ENCODE measurements around the gene SLC43A3.
"Not testable (repeated sequence)": the region's sequence is repeated elsewhere in the genome, so short reads cannot be mapped to it uniquely, and the experiment has no call there.

The SLC43A3 gene

DNA sequence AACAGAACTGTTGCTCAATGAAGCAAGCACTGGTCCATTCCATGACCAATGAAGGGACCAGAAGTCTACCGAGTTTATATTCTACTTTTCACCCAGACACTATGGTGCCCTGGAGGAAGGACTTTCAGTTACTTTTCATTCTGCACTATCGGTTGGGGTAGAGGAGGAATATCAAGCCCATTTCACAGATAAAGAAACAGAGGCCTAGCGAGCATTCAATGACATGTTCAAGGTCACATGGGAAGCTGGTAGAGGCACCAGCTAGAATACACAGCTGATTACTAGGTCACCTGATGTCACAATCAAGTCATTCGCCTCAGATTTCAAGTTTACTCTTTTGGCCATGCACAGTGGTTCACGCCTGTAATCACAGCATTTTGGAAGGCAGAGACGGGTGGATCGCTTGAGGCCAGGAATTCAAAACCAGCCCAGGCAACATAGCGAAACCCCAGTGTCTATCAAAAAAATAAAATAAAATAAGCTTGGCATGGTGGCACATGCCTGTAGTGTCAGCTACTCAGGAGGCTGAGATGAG, 18.9 kb downstream of the SLC43A3 start:
- in situ Hi-C loops (cut with MboI; ENCODE audit: low sequenced_read_pairs), result no loop called here

DNA sequence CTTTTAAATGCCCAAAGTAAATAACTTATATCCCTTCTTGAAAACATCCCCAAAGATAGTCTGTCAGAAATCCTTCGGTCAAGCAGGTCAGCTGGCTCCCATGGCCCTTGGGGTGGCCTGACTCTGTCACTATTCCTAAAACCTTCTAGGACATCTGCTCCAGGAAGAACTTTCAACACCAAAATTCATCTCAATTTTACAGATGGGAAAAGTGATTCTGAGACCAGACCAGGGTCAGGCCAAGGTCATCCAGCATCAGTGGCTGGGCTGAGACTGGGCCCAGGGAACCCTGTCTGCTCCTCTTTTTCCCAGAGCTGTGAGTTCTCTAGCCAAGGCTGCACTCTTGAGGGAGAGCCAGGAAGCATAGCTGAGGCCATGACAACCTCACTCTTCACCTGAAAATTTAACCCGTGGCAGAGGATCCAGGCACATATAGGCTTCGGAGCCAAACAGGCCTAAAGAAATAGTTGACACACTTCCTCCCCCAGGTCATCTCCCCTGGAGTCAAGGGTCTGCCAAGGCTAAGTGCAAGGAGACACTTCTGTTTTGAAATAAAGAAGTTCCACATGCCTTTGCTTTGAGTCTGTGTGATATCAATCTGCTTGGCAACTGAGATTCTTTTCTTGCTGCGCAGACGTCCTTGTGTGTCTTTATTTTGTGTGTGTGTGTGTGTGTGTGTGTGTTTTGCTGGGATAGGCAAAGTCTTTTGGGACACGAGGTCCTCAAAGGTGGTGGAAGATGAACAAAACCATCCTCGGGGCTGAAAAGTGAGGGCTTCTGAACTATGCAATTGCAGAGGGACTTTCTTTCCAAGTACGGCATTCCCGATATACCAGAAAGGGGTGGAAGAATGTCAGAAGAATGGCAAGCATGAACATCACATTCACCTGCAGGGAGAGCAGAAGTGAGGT, 19.7 kb downstream of the SLC43A3 start:
- in situ Hi-C loops (cut with MboI; ENCODE audit: low sequenced_read_pairs), result no loop called here

DNA sequence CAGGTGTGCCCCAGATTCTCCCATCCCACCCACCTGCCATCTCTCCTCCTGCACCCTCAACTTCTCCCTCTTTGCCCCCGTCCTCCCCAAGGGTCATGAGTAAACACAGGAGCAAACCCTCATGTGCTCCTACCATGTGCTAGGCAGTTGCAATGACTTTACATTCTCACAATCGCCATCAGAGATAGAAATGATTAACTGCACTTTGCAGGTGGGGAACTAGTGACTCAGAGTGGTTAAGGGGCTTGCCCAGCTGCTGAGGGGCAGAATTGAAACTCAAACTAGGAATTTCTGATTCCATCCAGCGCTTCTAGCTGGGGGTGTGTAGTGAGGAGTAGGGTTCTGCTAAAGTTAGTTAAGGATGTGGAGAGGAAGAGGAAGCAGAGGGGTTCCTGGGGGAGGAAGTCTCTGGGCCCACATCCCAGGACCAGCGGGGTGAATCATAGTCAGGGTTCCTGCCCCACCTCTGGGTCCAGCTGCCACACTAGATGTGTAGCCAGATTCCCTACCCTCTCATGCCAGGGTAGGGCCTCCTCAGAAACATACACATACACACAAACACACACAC, 20.5 kb downstream of the SLC43A3 start:
- in situ Hi-C loops (cut with MboI; ENCODE audit: low sequenced_read_pairs), result no loop called here

DNA sequence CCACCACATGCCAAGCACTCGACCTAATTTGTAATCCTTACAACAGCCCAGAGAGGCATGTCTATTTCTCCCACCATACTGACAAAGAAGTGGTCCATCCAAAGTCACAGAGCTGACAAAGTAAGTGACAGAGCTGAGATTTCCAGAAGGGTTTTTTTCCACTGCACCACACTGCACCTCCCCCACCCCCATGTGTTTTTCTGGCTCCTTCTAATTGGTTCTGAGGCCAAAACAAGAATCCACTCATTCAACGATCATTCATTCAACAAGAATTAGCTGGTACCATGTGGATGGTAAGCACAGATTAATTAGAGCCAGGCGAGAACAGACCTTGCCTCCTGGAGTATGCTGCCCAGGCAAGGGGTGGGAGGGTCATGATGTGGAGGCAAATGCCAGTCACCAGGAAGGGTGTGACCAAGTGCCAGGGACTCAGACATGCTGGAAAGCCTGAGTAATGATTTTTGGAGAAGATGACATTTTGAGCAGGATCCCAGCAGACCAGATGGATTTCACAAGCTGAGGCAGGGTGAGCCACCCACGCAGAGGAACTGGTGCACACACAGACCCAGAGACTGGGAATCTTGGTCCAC, 21.6 kb downstream of the SLC43A3 start:
- in situ Hi-C loops (cut with MboI; ENCODE audit: low sequenced_read_pairs), result no loop called here

DNA sequence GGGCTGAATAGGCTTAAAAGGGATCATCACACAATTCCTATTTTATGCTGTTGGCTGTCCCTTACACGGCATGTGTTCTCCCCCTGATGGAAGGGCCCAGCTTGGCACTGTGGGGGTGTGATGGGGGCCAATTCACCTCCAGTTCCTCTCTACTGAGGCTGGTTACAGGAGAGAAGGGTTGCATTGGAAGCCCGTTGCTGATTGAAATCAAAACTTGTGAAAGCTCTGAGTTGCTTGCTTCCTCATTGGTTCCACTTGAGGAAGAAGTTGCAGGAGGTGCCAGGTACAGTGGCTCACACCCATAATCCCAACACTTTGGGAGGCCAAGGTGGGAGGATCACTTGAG, 23.1 kb downstream of the SLC43A3 start:
- in situ Hi-C loops (cut with MboI; ENCODE audit: low sequenced_read_pairs), result no loop called here

DNA sequence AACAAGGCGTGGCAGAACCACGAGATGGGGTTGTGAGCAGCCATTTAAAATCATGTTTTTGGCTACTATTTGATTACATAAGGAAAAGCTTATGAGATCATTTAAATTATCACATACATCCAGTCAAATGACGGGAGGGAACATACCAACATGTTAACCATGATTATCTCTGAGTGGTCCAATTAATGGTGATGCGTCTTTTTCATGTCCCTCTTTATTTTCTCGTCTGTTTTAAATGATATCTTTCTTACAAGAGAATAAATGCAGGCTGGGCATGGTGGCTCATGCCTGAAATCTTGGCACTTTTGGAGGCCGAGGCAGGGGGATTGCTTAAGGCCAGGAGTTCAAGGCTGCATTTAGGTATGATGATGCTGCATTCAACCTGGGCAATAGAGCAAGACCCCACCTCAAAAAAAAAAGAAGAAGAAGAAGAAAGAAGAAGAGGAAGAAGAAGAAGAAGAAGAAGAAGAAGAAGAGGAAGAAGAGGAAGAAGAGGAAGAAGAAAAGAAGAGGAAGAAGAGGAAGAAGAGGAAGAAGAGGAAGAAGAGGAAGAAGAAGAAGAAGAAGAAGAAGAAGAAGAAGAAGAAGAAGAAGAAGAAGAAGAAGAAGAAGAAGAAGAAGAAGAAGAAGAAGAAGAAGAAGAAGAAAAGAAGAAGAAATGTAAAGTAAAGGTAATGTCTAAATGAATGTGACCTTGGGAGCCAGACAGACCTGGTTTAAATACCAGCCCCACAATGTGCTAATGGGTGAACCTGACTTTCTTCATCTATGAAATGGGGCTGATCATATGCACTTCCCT, 23.7 kb downstream of the SLC43A3 start:
- in situ Hi-C loops (cut with MboI; ENCODE audit: low sequenced_read_pairs), result not testable (repeated sequence)

DNA sequence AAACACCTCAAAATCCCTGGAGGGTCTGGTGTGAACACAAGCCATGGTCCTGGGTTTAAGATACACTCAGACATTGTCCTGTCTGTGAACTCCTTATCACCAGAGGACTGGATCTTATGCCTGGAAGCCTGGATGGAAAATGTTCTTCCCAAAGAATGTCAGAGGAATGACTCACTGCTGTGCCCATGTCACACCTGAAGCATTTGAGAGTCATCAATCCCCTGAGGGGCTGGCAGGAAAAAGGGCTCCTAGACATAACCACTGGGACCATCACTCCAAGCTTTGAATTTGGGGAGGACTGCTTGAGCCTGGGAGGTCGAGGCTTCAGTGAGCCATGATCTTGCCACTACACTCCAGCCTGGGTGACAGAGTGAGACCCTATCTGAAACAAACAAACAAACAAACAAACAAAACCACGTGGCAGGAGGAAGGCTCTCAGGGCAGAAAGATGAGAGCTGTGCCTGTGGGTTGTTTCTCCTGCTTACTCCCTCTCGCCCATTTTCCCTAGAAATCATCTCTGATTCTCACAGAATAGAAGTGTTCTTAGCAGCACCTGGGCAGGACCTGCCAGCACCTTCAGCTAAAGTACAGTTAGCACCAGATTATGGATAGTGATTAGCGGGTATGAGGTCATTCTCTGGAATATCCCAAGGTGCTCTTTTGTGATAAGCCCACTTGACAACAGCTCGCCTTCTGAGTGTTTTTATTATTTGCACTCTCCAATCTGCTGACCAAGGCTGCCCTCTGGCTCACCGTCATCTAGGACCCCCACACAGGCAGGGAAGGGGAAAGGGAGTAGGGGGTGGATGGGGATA, 24.5 kb downstream of the SLC43A3 start:
- in situ Hi-C loops (cut with MboI; ENCODE audit: low sequenced_read_pairs), result no loop called here

DNA sequence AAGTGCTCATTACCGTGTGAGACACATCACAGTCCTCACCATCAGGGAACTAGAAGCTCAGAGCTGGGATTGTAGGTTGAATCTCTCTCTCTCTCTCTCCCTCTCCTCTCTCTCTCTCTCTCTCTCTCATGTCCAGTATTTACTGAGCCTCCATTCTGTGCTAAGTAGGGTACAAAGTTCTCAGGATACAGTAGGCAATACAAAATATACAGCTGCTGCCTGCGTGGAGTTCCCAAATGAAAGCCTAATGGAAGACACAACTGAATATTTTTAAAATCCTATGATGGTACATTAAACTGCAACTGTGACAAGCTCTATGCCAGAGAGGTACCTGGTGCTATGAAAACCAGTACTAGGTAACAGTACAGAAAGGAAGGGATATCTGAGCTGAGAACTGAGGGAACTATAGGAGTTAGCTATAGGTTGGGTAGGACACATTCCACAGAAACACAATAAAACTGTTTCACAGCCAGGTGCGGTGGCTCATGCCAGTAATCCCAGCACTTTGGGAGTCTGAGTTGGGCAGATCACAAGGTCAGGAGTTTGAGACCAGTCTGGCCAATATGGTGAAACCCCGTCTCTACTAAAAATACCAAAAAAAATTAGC, 26.8 kb downstream of the SLC43A3 start:
- in situ Hi-C loops (cut with MboI; ENCODE audit: low sequenced_read_pairs), result no loop called here

DNA sequence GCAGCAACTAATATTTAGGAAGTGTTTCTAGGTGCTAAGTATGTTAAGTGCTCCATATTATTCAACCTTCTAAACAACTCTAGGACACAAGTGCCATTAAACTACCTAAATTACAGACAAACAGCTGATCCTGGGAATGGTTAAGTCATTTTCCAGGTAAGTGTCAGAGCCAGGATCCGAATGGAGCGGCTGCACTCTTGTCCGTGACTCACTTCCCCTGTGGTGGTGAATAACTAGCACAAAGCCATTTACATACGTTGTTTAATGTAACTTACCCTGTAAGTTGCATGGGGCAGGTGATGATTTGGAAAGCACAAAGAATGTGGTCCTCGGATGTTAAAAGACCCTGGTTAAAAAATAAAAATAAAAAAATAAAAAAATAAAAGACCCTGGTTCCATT, 27.7 kb downstream of the SLC43A3 start:
- in situ Hi-C loops (cut with MboI; ENCODE audit: low sequenced_read_pairs), result no loop called here

DNA sequence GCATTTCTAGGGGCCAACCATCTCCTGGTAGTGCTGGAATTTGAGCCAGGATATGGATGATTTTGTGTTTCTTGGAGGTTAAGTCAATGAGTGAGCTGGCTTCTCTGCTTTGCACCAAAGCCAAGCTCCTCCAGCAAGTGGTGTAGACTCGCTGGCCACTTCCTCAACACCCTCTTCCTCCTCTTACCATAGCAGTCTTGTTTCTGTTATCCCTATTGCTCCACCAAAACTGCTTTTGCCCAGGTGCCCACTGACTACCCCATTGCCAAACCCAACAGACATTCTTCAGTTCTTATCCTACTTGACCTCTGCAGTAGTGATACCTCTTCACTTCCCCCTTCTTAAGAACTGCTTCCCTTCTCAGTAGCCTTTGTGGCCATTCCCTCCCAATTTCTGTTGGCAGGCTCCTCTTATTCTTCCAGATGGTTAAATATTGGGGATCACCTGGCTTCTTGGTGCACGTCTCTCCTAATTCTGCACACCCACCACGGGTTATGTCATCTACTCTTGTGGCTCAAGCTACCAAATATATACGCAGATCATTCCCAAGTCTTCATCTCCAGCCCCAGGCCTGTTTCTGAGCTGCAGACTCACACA, 29.4 kb downstream of the SLC43A3 start:
- in situ Hi-C loops (cut with MboI; ENCODE audit: low sequenced_read_pairs), result no loop called here

DNA sequence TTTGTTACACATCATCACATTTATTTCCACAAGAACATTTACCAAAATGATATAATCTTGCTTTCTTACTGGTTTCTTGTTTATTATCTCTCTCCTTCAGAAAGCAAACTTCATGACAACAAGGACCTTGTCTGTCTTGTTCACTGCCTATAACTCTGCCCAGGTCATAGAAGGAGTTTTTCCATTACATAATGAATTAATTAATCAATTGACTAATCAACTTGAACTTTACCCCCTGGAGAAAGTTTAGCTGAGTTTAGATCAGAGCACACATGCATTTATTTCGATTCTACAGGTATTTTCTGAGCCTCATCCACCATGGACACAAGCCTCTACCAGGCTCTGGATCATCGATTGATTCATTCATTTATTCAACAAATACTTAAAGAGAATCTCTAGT, 30.2 kb downstream of the SLC43A3 start:
- in situ Hi-C loops (cut with MboI; ENCODE audit: low sequenced_read_pairs), result no loop called here

DNA sequence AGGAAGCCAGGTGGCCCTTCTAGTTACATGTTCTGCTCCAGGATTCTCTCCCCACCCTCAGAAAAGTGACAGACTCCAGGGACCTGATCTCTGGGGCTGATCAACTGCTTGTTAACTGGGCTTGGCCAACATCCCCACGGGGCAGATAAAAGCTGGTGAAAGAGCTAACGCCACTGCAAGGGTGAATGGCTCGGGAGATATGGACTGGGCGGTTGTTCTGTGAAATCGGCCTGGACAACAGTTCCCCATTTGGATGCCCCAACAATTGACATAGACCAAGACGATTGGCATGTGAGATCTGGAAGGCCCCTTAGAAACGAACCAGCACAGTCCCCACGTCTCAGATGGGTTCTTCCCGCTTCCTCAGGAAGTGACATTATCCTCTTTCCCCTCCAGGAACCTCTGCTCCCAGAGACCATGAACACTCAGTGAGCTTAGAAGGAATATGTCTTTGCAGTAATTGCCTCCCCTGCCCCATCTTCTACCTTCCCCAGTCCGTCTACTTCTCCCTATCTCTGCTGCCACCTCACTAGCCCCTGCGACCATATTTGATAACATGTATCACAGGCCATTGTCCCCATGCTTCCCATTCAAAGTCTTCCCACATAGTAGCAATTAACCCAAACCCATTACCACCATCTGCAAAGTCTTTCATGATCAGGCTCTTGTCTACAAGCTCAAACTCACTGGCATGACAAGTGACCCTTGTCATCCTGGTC, 30.9 kb downstream of the SLC43A3 start:
- in situ Hi-C loops (cut with MboI; ENCODE audit: low sequenced_read_pairs), result no loop called here

DNA sequence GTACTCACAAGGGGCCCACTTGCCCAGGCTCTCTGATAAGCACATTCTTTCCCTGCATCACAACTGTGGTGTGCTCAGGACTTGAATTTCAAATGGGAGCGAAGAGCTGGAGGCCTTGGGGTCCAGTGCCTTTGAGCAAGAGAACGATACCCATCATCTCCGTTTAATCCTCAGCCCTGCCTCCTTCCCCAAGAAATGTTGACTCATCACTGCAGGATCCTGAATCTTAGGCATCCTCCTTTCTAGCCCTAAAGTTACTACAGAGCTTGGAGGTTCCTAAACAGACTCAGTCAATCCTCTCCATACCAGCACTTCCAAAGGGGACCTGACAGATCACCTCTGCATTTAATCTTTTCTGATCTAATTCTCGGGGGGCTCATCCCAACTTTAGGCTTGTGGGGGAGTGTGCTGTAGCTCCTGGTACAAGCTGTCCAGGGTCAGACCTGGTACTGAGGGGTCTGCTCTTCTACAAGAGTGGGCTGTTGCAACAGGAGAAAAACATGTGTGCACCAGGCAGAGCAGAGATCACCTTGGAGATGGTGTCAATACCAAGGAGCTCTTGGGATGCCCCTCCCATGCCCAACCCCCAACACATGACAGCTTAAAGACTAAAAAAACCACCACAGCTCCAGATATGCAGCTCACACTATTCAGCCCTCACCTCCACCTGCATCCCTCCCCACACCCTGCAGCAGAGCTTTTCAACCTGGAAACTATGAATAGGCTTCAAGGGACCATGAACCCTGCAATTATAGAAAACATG, 32.5 kb downstream of the SLC43A3 start:
- in situ Hi-C loops (cut with MboI; ENCODE audit: low sequenced_read_pairs), result no loop called here

DNA sequence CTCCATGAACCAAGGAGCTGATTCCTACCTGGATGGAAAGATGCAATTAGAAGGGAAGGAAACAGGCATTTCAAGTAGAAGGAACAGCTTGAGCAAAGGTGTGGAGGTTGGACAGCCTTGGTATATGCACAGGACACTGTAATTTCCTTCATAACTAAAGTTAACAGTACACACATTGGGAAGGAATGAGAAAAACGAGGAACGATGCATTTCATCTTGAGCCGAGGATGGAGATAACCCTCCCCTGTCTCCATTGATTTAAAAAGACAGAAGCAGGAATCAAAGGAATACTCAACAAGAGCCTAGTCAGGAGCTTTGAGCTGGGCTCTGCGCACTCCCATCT, 34.2 kb downstream of the SLC43A3 start:
- in situ Hi-C loops (cut with MboI; ENCODE audit: low sequenced_read_pairs), result no loop called here

DNA sequence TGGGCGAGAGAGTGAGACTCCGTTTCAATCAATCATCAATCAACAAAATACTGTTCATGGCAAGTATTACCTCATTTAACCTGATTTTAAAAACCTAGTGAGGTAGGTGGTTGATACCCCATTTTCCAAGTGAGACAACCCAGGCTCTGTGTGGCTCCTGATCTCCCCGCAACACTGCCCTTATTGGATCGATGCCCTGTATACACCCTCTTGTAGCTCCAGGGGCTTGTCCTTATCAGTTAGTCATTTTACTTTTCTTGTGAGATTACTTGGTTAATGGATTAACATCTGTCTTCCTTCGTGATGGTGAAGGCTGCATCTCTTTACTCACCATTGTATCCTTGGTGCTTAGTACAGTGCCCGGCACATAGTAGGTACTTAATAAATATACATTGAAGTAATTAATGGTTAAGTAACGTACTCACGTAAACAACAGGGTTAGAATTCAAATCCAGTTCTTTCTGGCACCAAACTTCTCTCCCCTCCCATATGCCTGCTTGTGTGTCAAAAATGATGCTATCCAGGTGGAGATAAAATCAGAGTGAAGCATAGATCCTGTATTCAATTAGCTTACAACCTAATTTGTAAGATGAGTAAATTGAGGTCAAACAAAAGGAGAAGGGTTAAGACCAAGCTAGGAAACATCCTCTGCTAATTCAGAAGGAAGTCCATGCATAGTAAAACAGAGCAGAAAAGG, 34.7 kb downstream of the SLC43A3 start:
- in situ Hi-C loops (cut with MboI; ENCODE audit: low sequenced_read_pairs), result no loop called here

DNA sequence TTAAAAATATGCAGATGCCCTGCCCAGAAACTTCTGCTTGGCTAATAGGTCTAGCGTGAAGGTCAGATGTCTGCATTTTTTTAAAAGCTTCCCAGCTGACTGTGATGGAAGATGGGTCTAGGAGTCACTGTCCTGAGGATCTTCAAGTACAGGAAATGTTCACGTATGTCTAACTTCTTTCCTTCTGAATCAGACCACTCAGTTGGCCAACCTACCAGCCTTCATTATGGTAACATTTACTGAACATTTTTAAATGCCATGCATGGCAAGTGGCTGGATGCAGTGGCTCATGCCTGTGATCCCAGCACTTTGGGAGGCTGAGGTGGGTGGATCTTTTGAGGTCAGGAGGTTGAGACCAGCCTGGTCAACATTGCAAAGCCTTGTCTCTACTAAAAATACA, 35.4 kb downstream of the SLC43A3 start:
- in situ Hi-C loops (cut with MboI; ENCODE audit: low sequenced_read_pairs), result no loop called here

DNA sequence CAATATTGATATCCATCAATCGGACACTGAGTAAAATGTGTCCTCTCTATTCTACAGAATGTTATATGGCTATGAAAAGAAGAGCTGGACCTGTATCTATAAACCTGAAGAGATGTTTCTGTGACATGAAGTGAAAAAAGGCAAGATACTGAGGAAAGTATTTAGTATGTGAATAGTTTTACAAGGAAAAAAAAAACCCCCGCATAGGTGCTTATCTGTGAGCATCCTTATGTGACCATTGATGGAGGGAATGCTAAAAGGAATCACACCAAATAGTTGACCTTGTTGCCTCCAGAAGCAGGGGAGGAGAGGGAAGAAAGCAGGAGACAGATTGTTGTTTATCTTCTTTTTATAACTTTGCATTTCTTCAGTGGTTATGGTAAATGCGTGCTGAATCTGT, 35.8 kb downstream of the SLC43A3 start:
- in situ Hi-C loops (cut with MboI; ENCODE audit: low sequenced_read_pairs), result no loop called here

DNA sequence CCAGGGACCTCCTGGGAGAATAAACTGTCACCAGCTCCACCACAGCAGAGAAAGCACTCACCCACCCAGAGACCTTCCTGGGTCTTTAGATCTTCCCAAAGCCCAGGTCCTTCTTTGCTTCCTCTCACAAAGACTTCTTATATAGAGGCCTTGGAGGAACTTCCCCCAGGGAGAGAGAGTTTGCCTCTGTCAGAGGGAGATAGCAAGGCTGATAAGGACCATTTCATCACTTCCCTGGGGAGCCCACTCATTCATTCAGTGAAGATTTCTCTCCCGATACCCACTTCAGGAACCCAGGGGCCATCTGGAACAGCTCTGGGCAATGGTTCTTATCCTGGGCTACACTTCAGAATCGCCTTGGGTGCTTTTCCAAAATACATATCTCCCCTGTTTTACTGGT, 36.4 kb downstream of the SLC43A3 start, which contains the start of gene PRG2:
Gene PRG2 (minus strand): TSS at position 116 of the 400 bp plus-strand sequence. CDS start 706 bp downstream, outside the sequence.
- in situ Hi-C loops (cut with MboI; ENCODE audit: low sequenced_read_pairs), result no loop called here

Measured in HL-60/S4 treated with retinoic acid at 250 ng/mL for 4 days and 3 days (cell line).